Measurements from ENCODE around the gene ADA.

DNA sequence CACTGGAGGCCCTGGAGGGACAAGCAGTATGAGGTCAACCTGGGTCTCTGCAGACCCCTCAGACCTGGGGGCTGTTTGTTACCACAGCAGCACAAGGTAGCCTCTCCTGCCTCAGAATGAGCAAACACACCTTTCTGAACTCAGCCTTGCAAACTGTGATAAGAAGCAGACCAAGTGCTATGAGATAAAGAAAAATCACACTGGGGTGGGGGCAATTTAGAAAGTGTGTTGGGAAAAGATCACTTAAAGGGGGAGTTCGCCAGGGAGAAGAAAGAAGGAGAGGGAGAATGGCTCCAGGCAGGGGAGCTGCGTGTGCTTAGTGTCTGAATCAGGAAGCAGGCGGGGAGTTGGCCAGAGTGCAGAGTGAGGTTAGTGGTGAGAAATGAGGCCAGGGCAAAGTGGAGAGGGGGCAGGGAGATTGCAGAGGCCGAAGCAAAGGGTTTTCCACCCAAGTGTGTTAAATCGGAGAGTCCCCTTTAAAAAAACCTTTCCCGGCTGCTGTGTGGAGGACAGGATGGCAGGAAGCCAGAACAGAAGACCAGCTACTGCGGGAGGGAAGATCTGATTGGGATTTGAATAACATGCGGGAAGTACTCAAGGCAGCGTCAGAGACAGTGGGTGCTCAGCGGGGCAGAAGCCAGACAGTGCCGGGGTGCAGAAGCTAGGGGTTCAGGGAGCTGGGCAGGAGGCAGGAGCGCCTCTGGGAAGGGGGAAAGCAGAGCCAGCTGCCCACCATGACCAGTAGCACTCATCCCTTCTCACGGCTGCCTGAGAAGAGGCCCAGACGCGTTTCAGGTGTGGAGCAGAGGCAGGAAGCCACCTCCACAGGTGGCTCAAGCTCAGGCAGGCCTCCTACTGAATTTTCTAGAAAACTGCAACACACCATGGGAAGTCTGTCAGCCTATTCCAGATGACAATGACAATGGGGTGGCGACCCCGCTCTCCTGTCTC lies 9.0 kb downstream of the ADA start:
- TF ChIP-seq EZH2 (IDR thresholded peaks at IDR 0.05; ENCODE audit: insufficient read depth, poor library complexity, severe bottlenecking) (no peak), EZH2phosphoT487 (IDR thresholded peaks at IDR 0.05; ENCODE audit: insufficient read depth, low read depth) (no peak)

All from GM23248 (cell line).